Cardiac fibroblast (primary cell): ENCODE data around the gene LSP1.
"Not testable (repeated sequence)": the region's sequence is repeated elsewhere in the genome, so short reads cannot be mapped to it uniquely, and the experiment has no call there.

Experiments
- DNase-seq, 2 donors: peaks; one replicate each; pipeline versions ENCODE4 v3.0.0 to v3.0.0-alpha.2; 2010; ENCODE audit warnings: low read depth in 2 of 2
- H3K4me3 ChIP-seq, 2 donors: replicated peaks in 1 of 2; 1 replicate in 1 of 2; 2 replicates in 1 of 2; pipeline ENCODE4 v1.5.1; 2011; ENCODE audit warnings: low read depth in 2 of 2, low read length in 2 of 2, mild to moderate bottlenecking in 2 of 2, moderate library complexity in 1 of 2
- TF ChIP-seq, protein P1 (sequence below): IDR thresholded peaks from one replicate; pipeline ENCODE4 v1.5.1; 2011; ENCODE audit warnings: low read depth, mild to moderate bottlenecking, low read length, inconsistent platforms

Gene LSP1

DNA sequence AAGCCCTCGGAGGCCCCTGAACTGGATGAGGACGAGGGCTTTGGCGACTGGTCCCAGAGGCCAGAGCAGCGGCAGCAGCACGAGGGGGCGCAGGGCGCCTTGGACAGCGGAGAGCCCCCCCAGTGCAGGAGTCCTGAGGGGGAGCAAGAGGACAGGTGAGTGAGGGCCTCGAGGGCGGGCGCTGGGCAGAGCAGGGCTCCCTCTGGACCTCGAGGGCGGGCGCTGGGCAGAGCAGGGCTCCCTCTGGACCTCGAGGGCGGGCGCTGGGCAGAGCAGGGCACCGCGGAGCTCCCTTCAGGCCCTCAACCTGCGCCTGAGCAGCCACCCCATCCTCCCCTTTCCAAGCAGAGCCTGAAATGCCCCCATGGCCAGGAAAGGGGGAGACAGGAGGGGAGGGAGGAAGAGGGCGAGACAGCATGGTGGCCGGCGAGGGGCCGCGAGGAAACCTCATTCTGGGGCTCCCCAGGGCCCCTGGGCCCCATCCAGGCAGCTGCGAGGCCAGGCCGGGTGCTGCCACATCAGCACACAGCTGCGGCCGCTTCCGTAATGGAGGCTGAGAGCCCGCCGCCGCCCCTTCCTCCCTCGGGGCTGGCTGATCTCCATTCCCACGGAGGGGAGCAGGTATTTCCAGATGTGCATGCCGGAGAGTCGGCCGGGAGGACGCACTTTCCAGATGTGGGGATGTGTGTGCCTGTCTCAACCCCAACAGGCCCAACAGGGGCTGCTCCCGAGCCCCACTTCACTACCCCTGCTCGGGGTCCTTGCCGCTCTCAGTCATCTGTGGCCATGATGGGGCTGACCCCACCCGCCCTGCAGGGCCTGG is 28.8 kb downstream of the LSP1 start:
- H3K4me3 ChIP-seq, result no peak overlapping the region
- TF ChIP-seq, protein P1, sequence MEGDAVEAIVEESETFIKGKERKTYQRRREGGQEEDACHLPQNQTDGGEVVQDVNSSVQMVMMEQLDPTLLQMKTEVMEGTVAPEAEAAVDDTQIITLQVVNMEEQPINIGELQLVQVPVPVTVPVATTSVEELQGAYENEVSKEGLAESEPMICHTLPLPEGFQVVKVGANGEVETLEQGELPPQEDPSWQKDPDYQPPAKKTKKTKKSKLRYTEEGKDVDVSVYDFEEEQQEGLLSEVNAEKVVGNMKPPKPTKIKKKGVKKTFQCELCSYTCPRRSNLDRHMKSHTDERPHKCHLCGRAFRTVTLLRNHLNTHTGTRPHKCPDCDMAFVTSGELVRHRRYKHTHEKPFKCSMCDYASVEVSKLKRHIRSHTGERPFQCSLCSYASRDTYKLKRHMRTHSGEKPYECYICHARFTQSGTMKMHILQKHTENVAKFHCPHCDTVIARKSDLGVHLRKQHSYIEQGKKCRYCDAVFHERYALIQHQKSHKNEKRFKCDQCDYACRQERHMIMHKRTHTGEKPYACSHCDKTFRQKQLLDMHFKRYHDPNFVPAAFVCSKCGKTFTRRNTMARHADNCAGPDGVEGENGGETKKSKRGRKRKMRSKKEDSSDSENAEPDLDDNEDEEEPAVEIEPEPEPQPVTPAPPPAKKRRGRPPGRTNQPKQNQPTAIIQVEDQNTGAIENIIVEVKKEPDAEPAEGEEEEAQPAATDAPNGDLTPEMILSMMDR, result no peak
- DNase-seq, result no peak

DNA sequence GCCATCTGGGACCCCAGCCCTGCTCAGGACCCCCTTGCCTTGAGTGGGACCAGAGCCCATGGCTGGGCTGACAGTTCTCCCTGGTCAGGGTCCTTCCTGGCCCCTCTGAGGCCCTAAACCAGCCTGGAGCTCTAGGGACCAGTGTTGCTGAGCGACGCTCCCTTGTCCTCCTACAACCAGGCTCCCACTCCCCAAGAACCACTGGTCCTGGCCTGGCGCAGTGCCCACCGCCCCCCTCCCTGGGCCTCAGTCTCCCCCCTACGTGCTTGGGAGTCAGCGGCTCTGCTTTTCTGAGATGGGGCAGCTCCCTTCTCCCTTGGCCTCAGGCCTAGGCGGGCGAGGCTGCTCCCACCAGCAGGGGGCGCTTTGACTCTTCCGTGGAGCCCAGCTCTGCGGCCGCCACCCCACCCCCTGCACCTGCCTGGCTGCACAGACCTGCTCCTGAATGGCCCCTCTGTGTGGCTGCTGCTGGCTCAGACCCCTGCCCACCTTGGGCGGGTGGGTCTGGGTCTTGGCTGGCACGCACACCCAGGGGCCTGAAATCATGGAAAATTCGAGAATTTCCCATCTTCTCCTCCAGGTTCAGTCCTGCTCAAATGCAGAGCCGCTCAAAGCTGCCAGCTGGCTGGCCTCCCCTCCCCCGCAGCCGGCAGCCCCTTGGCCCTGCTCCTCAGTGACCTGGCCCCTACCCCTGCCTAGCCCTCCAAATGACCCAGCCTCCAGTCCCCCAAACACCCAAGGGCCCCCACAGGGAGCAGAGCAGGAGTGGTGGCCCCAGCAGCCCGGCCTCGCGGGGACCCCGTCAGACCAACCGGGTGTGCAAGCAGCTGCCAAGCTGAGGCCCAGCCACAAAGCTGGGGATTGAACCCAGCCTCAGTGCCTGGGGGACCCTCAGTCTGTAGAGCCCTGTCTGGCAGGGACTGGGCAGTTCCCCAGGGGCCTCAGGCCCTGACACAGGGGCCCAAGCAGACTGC is 29.7 kb downstream of the LSP1 start:
- peak; percentile 79 to 86 for DNase-seq
- no peak overlapping the region for H3K4me3 ChIP-seq
- TF ChIP-seq, protein P1, result peak; percentile 98

DNA sequence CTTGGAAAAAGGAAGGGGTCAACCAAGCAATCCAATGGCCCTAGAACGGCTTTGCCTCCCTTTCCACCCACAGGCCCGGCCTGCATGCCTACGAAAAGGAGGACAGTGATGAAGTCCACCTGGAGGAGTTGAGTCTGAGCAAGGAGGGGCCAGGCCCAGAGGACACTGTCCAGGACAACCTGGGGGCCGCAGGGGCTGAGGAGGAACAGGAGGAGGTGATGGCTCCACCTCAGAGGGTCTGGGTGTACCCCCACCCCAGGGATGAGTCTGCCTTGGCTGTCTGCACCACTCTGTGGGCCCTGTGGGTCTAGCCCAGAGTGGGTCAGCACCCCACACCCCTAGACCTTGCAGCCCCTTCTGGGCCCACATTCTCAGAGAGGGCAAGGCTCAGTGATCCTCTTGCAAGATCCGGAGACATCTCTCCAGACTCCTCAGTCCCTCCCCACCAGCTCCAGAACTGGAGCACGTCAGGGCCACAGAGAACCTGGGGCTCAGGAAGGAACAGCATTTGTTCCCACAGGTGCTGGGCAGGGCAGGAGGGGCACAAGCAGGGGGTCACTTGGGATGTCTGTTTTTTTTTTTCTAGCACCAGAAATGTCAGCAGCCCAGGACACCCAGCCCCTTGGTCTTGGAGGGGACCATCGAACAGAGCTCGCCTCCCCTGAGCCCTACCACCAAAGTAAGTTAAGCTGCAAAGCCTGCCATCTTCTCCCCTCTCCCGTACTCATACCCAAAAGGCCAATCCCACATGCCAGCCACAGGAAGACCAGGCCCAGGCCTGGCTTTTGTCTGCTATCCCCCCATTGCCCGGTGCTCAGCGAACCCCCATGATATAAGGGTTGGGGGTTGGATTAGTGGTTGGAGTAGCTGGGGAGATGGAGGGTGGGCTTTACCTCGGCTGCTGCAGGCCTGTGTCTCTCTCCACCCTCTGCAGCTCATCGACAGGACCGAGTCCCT is 30.7 kb downstream of the LSP1 start:
- no peak for DNase-seq
- TF ChIP-seq, protein P1, result no peak
- no peak overlapping the region for H3K4me3 ChIP-seq

DNA sequence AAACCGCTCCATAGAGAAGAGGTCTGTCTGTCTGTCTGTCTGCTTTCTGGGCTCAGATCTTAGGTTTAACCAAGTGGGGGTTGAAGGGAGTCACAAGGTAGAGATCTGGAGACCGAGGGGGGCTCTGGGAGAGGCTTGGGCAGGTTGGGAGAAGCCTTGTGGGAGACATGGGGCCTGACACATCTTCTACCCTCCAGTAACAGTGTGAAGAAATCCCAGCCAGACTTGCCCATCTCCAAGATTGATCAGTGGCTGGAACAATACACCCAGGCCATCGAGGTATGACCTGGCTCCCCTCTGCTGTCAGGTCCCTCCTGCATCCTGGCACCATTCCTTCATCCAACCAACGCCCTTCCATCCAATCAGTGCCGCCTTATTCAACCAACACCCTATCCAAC is 31.4 kb downstream of the LSP1 start:
- no peak overlapping the region for H3K4me3 ChIP-seq
- no peak for DNase-seq
- TF ChIP-seq, protein P1, result no peak

DNA sequence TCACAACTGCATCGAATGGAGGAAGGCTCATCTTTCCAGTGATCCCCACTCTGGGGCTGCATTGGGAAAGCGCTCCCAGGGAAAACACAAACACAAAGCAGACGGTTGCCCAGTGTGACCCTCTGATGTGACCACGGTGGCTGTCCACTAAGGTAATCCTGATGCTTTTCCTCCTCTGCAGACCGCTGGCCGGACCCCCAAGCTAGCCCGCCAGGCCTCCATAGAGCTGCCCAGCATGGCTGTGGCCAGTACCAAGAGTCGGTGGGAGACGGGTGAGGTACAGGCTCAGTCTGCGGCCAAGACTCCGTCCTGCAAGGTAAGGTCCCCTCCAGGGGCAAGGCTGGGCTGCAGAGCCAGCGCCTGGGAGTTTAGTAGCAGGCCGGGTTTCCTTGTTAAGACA is 33.7 kb downstream of the LSP1 start:
- DNase-seq, H3K4me3 ChIP-seq: not testable (repeated sequence)

DNA sequence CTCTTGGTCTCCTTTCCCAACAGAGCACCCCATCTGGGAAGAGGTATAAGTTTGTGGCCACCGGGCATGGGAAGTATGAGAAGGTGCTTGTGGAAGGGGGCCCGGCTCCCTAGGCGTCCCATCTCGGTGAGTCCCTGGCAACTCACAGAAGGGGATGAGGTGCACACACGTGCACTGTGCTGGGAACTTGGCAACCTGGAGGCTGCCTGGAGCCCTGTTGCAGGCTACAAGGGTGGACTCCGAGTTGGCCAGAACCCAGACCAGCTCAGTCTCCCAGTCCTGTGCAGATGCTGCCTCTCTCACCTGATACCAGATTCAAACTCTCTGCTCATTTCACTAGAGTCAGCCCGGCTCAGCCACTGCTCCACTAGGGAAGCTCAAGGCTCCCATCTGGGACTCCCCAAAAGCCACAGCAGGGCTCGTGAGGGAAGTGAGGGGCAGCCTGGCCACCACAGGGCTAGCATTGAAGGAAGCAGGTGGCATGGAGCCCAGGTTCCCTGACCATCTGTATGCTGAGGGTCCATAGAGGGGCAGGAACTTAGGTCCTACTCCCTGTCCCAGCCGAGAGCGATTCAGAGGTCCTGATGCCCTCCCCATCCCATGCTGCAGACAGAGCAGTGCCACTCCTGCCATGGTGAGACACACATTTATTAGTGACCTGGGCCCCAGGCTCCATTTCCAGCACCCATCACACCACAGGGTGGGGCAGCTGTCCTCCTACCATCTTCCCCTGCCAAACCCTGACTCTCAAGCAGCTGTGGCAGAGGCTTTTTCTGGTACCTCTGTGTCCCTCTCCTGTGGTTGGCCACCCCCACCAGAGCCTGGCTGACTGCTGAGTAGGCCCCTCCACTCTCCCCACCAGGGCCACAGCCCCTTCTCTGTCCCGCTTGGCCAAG is 34.8 kb downstream of the LSP1 start:
- TF ChIP-seq, protein P1, result no peak
- H3K4me3 ChIP-seq, result no peak overlapping the region
- no peak for DNase-seq
